Prostate gland (tissue), 2 donors: ENCODE measurements around the gene CKMT2.

Source experiments
- POLR2A ChIP-seq: fragments of 450-650 bp; IDR thresholded peaks from one replicate; pipeline ENCODE4 v1.6.1; 2016; ENCODE audit warnings: antibody characterized with exemption, mild to moderate bottlenecking
- POLR2AphosphoS5 ChIP-seq: sonication (generic); formaldehyde crosslinking; IDR thresholded peaks from one replicate; pipeline ENCODE4 v1.6.1; 2017; ENCODE audit warnings: antibody characterized with exemption
- TF ChIP-seq, protein P1 (sequence below), 4 experiments: fragments of 200-600 bp in 2 of 4; fragments of 450-650 bp in 2 of 4; sonication (generic) in 2 of 4; IDR thresholded peaks; 1 replicate in 3 of 4; 2 replicates in 1 of 4; pipeline ENCODE4 v1.5.1; 2016 to 2019; ENCODE audit warnings: antibody characterized with exemption in 4 of 4, mild to moderate bottlenecking in 2 of 4, moderate library complexity in 2 of 4

DNA sequence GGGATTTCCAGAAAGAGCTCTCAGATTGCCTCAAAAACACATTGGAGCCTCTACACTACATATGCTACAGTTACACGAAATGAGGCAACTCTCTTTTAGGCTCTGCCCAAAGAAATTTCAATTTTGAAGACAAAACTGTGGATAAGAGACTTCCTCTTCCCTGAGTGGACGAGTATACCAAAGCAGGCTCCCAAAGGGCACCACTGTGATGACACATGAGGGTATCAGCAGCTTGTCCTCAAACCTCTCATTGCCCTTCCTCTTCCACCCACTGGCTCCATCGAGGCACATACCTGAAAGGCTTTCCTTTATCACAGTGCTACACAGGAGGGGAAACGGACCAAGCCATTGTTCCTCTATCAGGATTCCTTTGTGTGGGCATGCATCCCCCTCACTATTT lies 11.3 kb downstream of the CKMT2 start:
- TF ChIP-seq POLR2A (no peak), POLR2AphosphoS5 (no peak)
- TF ChIP-seq, protein P1, sequence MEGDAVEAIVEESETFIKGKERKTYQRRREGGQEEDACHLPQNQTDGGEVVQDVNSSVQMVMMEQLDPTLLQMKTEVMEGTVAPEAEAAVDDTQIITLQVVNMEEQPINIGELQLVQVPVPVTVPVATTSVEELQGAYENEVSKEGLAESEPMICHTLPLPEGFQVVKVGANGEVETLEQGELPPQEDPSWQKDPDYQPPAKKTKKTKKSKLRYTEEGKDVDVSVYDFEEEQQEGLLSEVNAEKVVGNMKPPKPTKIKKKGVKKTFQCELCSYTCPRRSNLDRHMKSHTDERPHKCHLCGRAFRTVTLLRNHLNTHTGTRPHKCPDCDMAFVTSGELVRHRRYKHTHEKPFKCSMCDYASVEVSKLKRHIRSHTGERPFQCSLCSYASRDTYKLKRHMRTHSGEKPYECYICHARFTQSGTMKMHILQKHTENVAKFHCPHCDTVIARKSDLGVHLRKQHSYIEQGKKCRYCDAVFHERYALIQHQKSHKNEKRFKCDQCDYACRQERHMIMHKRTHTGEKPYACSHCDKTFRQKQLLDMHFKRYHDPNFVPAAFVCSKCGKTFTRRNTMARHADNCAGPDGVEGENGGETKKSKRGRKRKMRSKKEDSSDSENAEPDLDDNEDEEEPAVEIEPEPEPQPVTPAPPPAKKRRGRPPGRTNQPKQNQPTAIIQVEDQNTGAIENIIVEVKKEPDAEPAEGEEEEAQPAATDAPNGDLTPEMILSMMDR (IDR thresholded peaks at IDR 0.05), result no peak
